Umbilical cord (tissue), 2 donors: Measurements from ENCODE around the gene RAPGEF5. TPM values are rescaled to one million over a fixed set of nuclear protein-coding genes. Genes with fewer than 3 reads are reported as not detected.
A peak's percentile ranks its signal among the peaks of the same experiment; 100 is the strongest.

ENCODE experiments used
- DNase-seq: peaks from one replicate; pipeline ENCODE4 v3.0.0-alpha.2; 2015; ENCODE audit warnings: low spot score
- total RNA-seq: library from RNA; depleted of rRNA; stranded (reverse); fragments of >200 nt; gene quantifications from one replicate; pipeline ENCODE4 v1.2.3, GENCODE V29; 2014; ENCODE audit warnings: low replicate concordance; ENCODE audit not compliant: insufficient read depth

Gene RAPGEF5
- total RNA-seq, 1 donor from 2014 or later: 131 TPM

DNA sequence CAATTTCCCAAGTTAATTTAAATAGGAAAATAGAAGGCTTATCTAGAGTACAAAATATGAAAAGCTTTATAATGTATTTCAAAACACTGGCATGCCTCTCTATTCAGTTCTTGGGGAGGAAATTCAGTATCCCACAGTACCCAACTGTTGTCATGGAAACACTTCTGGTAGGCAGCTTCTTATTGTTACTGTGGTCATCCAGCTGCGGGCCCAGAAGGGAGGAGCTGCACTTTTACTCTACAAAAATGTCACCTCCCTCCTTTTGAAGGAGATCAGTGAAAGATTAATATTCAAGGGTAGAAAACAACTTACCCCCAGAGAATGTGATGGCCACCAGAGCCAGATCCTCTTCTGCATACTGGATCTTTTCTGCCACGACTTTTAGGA is 202.8 kb downstream of the RAPGEF5 start:
- peak; percentile 19 for DNase-seq

DNA sequence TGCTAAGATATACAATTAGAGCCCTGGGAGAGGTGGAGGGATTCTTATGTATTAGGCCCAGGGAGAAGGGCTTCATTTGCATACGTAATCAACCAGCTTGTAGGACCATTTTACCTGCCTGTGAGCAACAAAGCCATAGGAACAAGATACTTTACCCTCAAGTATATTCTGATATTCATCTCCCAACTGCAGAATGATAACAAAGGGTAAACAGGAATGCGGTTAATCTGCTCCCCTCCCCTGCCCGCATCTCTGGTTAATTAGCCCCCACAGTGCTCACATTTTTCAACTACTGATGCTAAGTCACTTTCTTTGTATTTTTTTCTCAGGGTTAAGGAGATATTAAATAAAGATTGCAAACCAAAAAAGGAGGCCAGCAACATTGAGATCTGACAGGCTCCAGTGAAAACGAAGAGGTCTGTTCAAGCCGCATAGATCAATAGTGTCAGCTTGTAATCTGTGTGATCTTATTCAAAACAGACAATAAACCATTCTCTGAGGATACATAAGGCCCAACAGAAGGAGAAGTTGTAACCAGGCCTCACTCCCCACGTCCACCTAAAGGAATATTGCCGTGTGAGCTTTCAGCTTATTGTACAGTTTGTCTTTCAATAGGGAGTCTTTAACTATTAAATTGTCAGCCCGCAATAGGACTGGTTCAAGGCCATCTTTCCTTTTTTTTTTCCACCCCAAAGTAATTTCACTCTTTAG is 203.4 kb downstream of the RAPGEF5 start:
- DNase-seq: no peak

DNA sequence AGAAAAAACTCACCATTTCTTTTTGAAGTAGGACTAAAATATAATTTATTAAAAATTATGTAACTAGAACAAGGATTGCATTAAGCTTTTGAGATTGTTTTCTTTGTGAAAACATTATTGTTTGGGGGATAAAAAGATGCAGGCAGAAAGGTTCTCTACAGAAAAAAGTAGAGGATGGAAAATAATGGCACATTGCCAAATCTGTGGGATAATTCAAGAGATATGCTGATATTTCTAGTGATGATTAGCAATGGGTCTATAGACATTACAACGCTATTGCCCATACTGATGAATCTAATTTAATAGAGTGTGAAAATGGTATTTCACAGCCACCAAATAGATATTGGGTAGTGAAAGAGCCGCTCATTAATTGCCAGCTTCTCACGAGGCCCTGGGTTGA is 204.3 kb downstream of the RAPGEF5 start:
- no peak for DNase-seq

DNA sequence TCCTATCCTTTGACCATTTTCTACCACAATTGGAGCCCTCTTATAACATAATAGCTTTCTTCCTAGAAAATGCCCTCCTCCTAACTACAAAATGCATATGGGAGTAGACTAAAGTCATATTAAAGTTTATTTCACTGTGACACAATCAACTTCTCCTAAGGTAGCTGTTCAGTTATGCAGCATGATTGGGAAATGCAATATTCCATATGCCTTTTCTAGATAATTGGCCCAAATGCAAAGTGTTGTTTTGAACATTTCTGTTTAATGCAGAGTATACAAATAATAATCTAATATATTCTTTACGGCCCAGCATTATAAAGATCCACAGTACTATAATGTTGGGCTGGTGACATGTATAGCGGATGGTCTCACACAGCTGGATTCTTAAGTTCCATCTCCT is 205.1 kb downstream of the RAPGEF5 start:
- no peak for DNase-seq

DNA sequence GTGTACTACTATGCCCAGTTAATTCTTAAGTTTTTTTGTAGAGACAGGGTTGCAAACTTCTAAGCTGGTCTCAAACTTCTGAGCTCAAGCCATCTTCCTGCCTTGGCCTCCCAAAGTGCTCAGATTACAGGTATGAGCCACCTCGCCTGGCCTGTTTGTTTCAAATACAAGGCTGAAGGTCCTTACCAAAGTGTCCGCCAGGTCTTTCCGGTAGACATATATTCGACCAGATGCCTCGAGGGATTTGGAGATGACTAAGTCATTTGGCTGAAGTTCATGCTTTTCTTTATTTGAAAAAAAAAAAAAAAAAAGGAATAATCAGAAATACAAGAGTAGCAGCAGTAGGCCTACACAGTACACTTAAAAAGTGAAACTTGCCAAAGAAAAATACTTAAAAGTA is 206.7 kb downstream of the RAPGEF5 start:
- no peak for DNase-seq

DNA sequence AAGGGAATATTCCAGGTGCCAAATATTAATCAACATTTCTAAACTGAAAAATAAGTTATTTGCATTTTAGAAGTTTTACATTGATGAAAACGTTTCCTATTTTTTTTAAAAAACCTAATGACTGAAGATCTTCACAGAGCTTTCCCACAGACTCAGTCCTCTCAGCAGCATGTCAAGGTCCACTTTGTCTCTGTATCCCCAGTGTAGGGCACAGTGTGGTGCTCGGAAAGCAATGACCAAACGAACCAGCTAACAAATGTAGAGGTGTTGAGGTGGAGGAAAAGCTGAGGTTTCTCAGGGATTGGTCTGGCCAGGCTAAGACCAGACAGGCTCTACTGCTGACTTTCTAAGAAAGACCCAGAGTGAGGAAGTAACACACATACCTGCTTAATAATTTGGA is 209.1 kb downstream of the RAPGEF5 start:
- no peak for DNase-seq

DNA sequence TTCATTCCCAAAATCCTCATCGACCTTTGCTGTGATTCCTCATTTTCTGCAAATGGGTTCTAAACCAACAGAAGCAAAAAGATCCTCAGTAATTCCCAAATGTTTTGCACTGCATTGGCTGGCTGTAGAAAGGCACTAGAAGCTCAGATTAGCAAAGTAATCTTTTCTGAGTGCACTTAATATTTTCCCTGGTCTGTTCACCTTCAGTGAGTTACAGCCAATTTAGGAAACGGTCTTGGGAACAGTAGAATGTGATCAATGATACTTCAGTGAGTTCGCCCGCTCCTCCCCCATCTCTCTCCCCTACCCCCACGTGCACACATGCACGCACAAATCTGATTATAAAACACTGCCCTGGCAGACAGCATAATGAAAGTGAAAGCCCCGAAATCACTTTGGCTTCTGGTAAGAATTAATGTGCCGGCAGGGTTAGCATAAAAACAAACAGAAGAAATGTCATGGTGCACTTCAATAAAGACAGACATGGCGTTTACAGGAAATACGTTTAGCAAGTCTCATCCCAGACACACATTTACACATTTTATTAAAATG is 209.9 kb downstream of the RAPGEF5 start:
- no peak for DNase-seq

DNA sequence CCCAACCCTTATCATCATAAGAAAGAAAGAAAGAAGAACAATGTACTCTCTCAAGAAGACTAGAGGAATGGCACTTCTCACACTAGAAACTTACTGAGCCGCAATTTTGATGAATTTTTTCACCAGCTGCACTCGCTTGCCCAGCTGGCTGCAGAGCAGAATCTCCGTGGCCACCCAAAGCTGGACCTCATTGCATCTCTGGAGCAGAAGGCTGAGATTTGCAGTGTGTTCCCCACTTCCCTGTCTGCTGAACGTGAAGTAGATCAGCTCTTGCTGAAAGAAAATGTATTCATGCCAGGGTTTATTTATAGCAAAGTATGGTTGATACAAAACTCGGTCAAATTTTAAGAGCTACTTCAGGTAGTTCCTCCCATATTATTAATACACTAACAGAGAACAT is 212.0 kb downstream of the RAPGEF5 start:
- no peak for DNase-seq

DNA sequence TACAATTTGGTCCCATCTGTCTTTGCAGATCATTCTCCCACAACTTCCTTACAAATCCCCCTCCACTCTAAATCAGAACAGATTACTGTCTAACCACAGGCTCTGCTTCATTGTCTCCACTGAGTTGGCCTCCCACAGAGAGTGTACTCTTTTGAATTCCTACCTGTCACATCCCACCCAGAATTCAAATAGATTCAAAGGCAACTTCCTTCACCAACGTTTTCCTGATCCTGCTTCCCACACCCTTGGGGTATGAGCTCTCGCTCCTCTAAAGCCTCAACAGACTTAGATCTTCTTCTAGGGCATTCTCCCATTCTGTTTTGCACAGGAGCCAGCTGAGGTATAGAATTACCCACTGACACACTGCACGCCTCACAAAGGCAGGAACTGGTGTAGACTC is 213.5 kb downstream of the RAPGEF5 start:
- DNase-seq: no peak

DNA sequence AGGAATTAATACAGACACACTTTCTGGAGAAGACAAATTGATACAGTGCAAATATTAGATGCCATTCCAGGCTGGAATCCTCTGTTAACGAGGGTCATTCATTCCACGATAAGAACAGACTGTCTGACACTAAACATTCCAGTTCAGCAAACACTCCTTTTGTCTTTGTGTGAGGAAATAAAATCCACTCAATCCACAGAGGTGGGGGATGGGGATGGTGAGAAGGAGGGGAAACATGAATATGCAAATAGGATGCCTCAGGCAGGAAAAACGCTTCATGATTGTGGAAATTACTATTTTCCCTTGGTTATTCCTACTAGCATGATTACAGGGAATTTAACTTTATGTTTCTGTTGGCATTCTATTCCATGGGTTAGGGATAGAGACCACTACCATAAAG is 214.4 kb downstream of the RAPGEF5 start:
- DNase-seq: no peak

DNA sequence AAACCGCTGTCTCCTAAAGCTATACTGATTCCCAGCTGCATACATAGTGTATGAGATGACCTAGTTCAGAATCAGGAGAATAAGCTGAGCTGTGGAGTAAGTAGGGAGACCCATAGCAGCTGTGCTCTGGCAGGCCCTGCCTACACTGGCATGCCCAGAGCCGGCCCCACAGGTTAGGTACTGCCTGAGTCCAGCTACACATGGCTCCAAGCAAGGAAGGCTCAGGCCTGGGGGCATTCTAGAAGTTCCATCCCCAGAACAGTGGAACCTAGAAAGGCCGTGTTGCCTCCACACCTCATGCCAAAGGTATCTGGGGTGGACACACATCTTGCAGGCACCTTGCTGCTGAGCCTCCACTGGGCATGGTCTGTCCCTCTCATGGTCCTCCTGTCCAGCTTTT is 215.6 kb downstream of the RAPGEF5 start:
- no peak for DNase-seq

DNA sequence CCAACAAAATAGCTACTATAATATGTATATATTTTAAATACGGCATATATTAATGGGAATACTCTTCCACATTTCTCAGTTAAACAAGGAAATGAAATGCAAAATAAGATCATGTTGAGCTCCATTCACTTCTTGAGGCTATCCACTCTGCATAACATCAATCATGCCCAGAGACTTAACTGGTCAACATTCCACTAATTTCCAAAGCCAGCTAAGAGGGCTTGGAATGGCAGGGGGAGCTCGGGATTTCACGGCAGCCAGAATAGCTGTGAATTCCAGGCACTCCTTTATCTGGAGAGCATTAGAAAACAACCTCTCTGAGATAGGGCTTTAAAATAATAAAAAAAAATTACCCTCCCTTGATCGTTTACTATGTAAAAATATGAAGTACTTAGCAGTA is 216.4 kb downstream of the RAPGEF5 start:
- DNase-seq: peak; percentile 56

DNA sequence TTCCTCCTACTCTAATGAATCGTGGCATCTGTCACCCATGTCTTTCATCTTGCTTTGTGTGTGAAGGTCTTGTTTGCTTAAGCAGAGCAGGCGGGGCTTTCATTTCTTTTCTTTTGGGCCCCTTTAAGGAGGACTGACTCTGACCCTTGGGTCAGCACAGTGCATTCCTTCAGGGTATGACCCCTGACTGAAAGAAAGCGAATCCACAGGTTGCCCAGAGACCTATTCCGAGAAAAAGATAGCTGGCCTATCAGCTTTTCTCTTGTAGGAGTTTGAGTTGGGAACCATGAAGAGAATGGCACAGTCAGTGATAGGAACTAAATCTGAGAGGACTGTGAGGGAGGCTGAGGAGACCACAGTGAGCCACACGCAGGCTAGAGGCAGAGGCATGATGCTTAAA is 218.1 kb downstream of the RAPGEF5 start:
- DNase-seq: no peak

DNA sequence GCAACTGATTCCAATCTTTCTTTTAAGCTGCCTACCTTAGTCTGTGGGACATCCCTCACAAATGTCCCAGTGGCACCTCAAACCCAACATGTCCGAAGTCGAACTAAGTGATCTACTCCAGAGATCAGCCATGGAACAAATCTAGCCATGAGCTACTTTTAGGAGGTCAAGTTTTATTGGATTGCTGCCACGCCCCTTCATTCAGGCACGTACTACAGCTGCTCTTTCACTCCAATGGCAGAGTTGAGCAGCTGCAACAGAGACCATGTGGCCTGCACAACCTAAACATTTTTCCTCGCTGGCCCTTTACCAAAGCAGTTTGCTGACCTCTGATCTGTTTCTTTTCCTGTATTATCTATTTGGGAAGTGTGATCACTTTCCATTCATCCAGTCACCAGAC is 218.8 kb downstream of the RAPGEF5 start:
- no peak for DNase-seq

DNA sequence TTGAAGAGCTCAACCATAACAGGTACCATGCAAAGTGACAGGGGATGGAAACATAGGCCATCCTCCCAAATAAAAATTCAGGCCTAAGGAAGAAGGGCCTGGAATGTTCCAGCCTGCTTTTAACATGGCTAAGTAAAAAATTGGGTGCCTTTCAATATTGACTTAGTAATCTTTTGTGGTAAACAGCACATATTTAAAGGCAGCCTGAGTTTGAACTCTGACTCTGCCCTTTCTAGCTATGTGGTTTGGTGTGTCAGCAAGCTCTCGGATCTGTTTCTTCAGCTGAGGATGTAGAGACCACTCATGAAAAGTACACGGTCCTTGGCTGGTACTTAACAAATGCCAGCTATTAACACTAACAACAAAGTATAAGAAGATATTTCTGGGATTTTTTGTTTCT is 219.5 kb downstream of the RAPGEF5 start:
- DNase-seq: no peak

DNA sequence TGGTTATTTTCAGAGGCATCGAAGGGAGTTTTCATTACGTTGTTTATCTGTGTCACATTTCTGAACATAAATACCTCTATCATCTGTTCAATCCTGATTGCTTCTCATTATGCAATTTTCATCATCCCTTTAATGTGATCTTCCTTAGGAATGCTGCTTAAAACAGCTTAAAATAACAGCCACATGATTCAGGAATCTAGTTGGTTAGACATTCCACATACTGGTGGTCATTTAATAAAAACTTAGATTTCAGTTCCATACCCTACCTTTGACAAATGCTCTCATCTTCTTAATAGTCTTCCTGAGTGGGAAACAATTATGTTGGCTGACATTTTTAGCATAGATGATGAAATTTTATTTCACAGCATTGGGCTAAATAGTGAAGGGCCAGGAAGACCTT is 219.9 kb downstream of the RAPGEF5 start:
- DNase-seq: no peak

DNA sequence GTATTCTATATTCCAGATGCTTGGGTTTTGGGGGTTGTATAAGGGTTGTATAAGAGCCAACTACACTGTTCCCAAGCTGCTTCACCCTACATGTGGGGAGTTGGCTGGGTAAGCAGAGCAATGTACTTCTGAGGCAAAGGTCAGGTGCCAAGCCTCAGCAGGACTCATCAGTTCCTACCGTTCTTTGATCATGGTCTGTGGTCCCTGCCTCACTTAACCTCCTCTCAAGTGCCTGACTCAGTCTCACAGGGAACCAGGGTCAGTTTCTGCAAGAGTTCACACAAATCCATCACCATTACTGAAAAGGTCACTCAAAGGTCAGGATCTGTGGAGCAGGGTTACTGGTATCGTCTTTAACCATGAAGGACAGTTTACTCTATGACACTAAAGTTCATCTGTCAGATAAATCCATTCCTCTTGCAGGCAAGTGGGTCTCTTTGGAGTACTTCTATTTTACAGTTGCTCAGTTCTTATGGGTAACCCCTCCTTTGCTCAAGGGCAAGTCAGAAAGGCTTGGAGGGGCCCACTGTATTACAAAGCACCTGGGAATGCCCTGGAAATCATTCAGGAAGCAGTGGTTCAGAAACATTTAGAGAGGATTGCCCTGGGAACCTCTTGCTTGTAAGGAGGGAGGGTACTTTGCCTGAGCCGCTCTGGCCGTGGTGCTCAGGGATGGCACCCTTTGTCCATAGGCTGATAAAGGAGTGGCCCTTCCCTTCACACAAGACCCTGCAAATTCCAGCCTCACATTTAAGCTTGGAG is 227.0 kb downstream of the RAPGEF5 start:
- DNase-seq: no peak

DNA sequence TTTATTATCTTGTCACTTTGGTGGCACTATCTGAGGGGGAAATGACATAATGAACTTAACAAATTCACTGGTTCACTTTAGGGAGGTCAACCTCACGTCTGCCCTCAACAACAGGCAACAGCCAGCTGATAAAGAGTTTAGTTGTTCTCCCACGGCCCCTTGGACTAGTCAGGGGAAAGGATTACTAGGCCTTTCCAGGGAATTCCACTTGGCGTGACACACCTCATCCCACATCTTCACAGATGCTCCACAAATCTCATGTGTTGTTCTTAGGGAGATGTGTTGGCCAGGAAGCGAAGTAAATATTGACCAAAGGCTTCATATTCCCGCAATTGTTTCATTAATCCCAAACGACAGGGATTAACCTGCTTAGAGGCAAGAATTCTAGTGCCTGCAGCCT is 227.8 kb downstream of the RAPGEF5 start:
- DNase-seq: no peak

DNA sequence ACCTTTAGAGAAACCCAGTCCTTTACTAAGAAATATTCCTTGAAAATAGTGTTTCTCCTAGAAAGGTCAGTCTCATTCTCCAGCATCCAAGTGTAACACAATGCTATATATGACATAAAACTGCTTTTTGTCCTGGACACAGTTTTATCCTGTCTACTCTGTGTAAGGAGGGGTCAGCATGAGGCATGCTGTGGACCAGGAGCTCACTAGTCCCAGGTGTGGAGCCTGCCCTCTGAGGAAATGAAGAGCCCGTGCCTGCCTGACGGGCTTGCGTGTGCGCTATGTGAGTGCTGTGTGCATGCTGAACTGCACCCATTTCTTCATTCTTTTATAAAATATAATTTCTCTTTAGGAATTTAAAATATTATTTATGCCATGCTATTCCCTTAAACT is 228.4 kb downstream of the RAPGEF5 start:
- no peak for DNase-seq

DNA sequence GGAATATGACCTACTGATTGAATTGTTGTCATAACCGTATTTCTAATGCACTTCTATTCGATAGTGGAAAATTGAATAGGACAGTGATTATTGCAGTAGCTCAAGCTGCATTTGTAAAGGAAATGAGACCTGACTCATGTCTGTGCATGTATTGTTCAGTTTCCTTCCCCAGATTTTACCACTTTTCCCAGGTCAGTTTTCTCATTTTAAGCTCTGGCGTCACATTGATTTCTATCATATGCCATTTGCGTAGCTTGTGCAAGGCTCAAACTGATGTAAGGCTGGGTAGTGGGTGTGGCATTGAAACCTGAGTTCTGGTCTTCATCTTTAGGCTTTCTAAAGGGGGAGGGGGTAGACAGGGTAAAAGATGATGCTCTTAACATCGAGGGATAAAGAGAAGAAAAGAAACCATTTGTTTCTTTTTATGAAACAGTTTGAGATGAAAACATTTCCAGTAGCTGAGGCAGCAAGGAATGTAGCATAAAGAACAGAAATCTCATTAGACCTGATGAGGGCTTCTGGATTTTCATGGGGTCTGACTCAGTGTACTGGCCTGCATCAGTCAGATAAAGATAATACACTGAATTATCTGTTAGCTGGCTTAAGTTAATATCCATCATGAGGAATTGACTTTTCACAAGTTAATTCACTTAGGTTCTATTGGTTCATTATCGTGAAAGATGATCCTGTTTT is 229.0 kb downstream of the RAPGEF5 start:
- DNase-seq: peak; percentile 33

DNA sequence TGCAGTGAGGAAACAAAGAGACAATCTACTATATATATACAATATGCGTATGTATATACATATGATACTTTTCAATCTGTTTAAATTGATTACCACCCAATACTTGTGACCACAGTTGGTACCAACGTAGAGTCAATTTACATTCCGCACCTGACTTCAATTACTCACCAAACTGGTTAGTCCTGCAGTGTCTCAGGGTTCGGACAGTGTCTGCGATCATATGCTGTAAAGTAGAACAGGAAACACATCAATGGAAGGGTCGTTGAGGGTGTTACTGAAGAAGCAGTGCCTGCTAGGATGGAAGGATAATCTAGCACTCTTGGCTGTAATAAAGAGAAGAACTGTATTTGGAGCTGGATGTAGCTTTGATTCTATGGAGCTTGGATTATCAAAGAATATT is 231.5 kb downstream of the RAPGEF5 start:
- DNase-seq: no peak

DNA sequence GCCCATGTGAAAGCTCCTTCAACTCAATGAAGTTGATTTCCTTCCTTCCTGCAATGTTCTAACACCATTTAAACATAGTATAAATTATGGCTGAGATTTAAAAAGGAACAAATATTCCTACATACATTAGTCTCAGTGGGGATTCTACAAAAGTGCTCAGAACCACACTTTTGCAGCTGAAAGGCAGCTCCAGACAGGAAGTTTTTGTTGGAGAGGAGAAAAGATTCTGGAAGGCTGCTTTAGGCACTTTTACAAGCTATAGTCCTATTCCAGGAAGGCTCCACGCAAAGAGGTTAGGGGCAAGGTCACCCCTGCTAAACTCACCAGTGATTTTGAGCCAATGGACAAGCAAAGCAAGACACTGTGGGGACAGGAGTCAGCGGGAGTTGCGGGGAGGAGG is 232.0 kb downstream of the RAPGEF5 start:
- no peak for DNase-seq

DNA sequence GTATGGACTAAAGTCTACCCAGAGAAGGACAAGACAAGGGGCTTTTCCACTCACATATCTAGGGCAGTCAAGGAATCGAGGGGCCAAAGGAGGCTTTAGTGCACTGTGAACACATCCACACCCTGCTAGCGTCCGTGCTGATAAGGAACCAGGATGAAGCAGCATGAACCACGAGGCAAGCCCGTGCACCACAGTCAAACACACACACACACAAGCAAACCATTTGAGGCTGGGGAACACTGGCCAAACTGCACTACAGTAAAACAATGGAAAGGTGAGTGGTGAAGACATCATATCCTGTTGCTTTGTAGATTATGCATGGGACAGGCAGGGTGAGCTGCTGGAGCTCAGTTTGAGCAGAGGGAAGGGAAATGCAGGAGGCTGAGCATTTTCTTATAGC is 233.8 kb downstream of the RAPGEF5 start:
- DNase-seq: no peak
